Astrocyte (in vitro differentiated cells and primary cell): ENCODE results near the gene BCL7B. TPM values are rescaled to one million over a fixed set of nuclear protein-coding genes. Genes with fewer than 3 reads are reported as not detected.
"Not testable (repeated sequence)": the region's sequence is repeated elsewhere in the genome, so short reads cannot be mapped to it uniquely, and the experiment has no call there.

ENCODE experiments used
- DNase-seq: peaks from one replicate; pipeline ENCODE4 v3.0.0-alpha.2; 2010; ENCODE audit warnings: low read depth
- FAIRE-seq: peaks from 2 replicates; lab custom pipeline; 2011; peaks lifted over from hg19 to GRCh38; lab: Jason Lieb, UNC
- H2AFZ ChIP-seq: 2 replicates; pipeline ENCODE4 v1.6.0; 2012; ENCODE audit warnings: low read depth, low read length, inconsistent platforms
- H3K27ac ChIP-seq: 2 replicates; pipeline ENCODE4 v1.5.1; 2011; ENCODE audit warnings: low read depth, low read length, inconsistent platforms
- H3K27me3 ChIP-seq: 2 replicates; pipeline ENCODE4 v1.6.0; 2011; ENCODE audit warnings: low read length, inconsistent platforms; ENCODE audit not compliant: insufficient read depth
- H3K36me3 ChIP-seq: 2 replicates; pipeline ENCODE4 v1.5.1; 2011; ENCODE audit warnings: low read length, inconsistent platforms; ENCODE audit not compliant: insufficient read depth
- H3K4me1 ChIP-seq: 2 replicates; pipeline ENCODE4 v1.5.1; 2011; ENCODE audit warnings: low read length, inconsistent platforms; ENCODE audit not compliant: insufficient read depth
- H3K4me2 ChIP-seq: 2 replicates; pipeline ENCODE4 v1.6.0; 2012; ENCODE audit warnings: low read length, inconsistent platforms
- H3K4me3 ChIP-seq: 2 replicates; pipeline ENCODE4 v1.5.1; 2011; ENCODE audit warnings: low read depth, mild to moderate bottlenecking, low read length, inconsistent platforms; ENCODE audit not compliant: insufficient read depth
- H3K79me2 ChIP-seq: 2 replicates; pipeline ENCODE4 v1.6.0; 2012; ENCODE audit warnings: mild to moderate bottlenecking, low read length, inconsistent platforms; ENCODE audit not compliant: insufficient read depth
- H3K9ac ChIP-seq: 2 replicates; pipeline ENCODE4 v1.6.0; 2012; ENCODE audit warnings: mild to moderate bottlenecking, low read length, inconsistent platforms
- H3K9me3 ChIP-seq: 2 replicates; pipeline ENCODE4 v1.5.1; 2012; ENCODE audit warnings: low read depth, mild to moderate bottlenecking, low read length, inconsistent platforms; ENCODE audit not compliant: insufficient read depth
- H4K20me1 ChIP-seq: 2 replicates; pipeline ENCODE4 v1.6.0; 2012; ENCODE audit warnings: low read length, inconsistent platforms; ENCODE audit not compliant: insufficient read depth
- H3K27ac Mint-ChIP-seq: one replicate; pipeline ENCODE4 v1.8.0; 2021; ENCODE audit warnings: mild to moderate bottlenecking, mixed read lengths; ENCODE audit not compliant: unreplicated experiment
- H3K27me3 Mint-ChIP-seq: one replicate; pipeline ENCODE4 v1.8.0; 2021; ENCODE audit warnings: low read depth, mixed read lengths; ENCODE audit not compliant: unreplicated experiment
- H3K36me3 Mint-ChIP-seq: one replicate; pipeline ENCODE4 v1.8.0; 2021; ENCODE audit warnings: low read depth, mixed read lengths; ENCODE audit not compliant: unreplicated experiment
- H3K4me1 Mint-ChIP-seq: one replicate; pipeline ENCODE4 v1.8.0; 2021; ENCODE audit warnings: low read depth, mixed read lengths; ENCODE audit not compliant: unreplicated experiment
- H3K4me3 Mint-ChIP-seq: one replicate; pipeline ENCODE4 v1.8.0; 2021; ENCODE audit warnings: mild to moderate bottlenecking, moderate library complexity, mixed read lengths; ENCODE audit not compliant: unreplicated experiment
- H3K9me3 Mint-ChIP-seq: one replicate; pipeline ENCODE4 v1.8.0; 2021; ENCODE audit warnings: mild to moderate bottlenecking, mixed read lengths; ENCODE audit not compliant: unreplicated experiment
- CTCF ChIP-seq: IDR thresholded peaks from 2 replicates; pipeline ENCODE4 v1.5.1; 2011; ENCODE audit warnings: low read depth, mild to moderate bottlenecking, inconsistent platforms, low read length, moderate library complexity; ENCODE audit not compliant: insufficient read depth
- EZH2 ChIP-seq: IDR thresholded peaks from 2 replicates; pipeline ENCODE4 v1.6.1; 2012; ENCODE audit warnings: mild to moderate bottlenecking, low read length, inconsistent platforms; ENCODE audit not compliant: insufficient read depth
- total RNA-seq: library from RNA; stranded (reverse); gene quantifications from 2 replicates; pipeline ENCODE4 v1.2.1, GENCODE V29; 2021

BCL7B gene
- total RNA-seq, 1 donor from 2014 or later, result 30.1 TPM

GRCh38 chr7:73526896-73527821 is 30.3 kb downstream of the BCL7B start:
- no peak overlapping the region for H3K27ac Mint-ChIP-seq
- Histone ChIP-seq H3K79me2 (no peaks in the 10 kb centered on the region), H2AFZ (no peak overlapping the region), H3K9me3 (no peaks in the 10 kb centered on the region), H3K4me2 (no peak overlapping the region), H3K4me3 (no peak overlapping the region), H3K9ac (no peak overlapping the region), H4K20me1 (no peaks in the 10 kb centered on the region), H3K4me1 (peaks cover 4% of the 10 kb centered on the region), H3K27me3 (no peaks in the 10 kb centered on the region), H3K36me3 (no peaks in the 10 kb centered on the region), H3K27ac (no peak overlapping the region)
- H3K4me3 Mint-ChIP-seq, result no peak overlapping the region
- no peak for FAIRE-seq
- no peak for TF ChIP-seq CTCF
- TF ChIP-seq EZH2, result no peak
- no peaks in the 10 kb centered on the region for H3K9me3 Mint-ChIP-seq
- peaks cover 6% of the 10 kb centered on the region for H3K4me1 Mint-ChIP-seq
- H3K36me3 Mint-ChIP-seq, result no peaks in the 10 kb centered on the region
- no peak for DNase-seq
- H3K27me3 Mint-ChIP-seq, result no peaks in the 10 kb centered on the region

- not testable (repeated sequence) for H3K27me3 ChIP-seq, H3K4me1 Mint-ChIP-seq, H3K27ac ChIP-seq, H3K4me1 ChIP-seq, H3K36me3 ChIP-seq, H3K4me2 ChIP-seq, H3K4me3 Mint-ChIP-seq, H3K4me3 ChIP-seq, H2AFZ ChIP-seq, H3K9me3 Mint-ChIP-seq, H3K36me3 Mint-ChIP-seq, H4K20me1 ChIP-seq, H3K27me3 Mint-ChIP-seq, H3K27ac Mint-ChIP-seq, DNase-seq, H3K79me2 ChIP-seq, FAIRE-seq, H3K9ac ChIP-seq, H3K9me3 ChIP-seq
Measured at GRCh38 chr7:73526158-73526494, 31.4 kb downstream of the BCL7B start.

GRCh38 chr7:73522105-73522872 is 35.2 kb downstream of the BCL7B start, which contains the start of gene BAZ1B:
Gene BAZ1B (minus strand): TSS chr7:73522293. CDS start chr7:73521933, 360 bp downstream.
- H3K9ac ChIP-seq, result peak within 1 kb of the TSS; percentile 84
- peak within 1 kb of the TSS; percentile 87 for H2AFZ ChIP-seq
- peaks cover 11% of the 10 kb centered on the region for H3K4me1 ChIP-seq
- peak; percentile 94 for DNase-seq
- peak within 1 kb of the TSS; percentile 72 for H3K4me3 ChIP-seq
- H3K36me3 Mint-ChIP-seq, result peaks cover 4% of the 10 kb centered on the region
- peak within 1 kb of the TSS; percentile 85 for H3K27ac ChIP-seq
- H3K4me2 ChIP-seq, result peak within 1 kb of the TSS; percentile 92
- TF ChIP-seq CTCF (no peak), EZH2 (no peak)
- H3K27me3 Mint-ChIP-seq, result no peaks in the 10 kb centered on the region
- FAIRE-seq, result no peak
- no peaks in the 10 kb centered on the region for H3K36me3 ChIP-seq
- H3K4me1 Mint-ChIP-seq, result peaks cover 23% of the 10 kb centered on the region
- peak within 1 kb of the TSS; percentile 95 for H3K4me3 Mint-ChIP-seq
- H4K20me1 ChIP-seq, result peaks cover 35% of the 10 kb centered on the region
- H3K27me3 ChIP-seq, result no peaks in the 10 kb centered on the region
- peaks cover 43% of the 10 kb centered on the region for H3K79me2 ChIP-seq
- no peaks in the 10 kb centered on the region for H3K9me3 Mint-ChIP-seq
- peak within 1 kb of the TSS; percentile 79 for H3K27ac Mint-ChIP-seq
- no peaks in the 10 kb centered on the region for H3K9me3 ChIP-seq
